ENCODE measurements around the gene SNRNP25. TPM values are rescaled to one million over a fixed set of nuclear protein-coding genes. Genes with fewer than 3 reads are reported as not detected.

Gene SNRNP25
- total and polyA plus RNA-seq, 2 of the 8 experiments (the other 6 are each of a cell fraction or from before 2014, with no cell fraction given) = 53.0 to 58.4 TPM

GRCh38 chr16:53346-54236 is at the start of gene SNRNP25, which contains the start of gene POLR3K (continued):
- TF ChIP-seq BCL11A (IDR thresholded peaks at IDR 0.05; ENCODE audit: low read depth in 2 of 2, low read length in 2 of 2) (no peak), TAF1 (IDR thresholded peaks at IDR 0.05; ENCODE audit: low read depth, low read length) (peak; percentile 80), RXRA (IDR thresholded peaks at IDR 0.05; ENCODE audit: insufficient read depth, low read depth, low read length) (no peak), KDM1A (IDR thresholded peaks at IDR 0.05; ENCODE audit: borderline replicate concordance, low read length) (no peak), CREB1 (IDR thresholded peaks at IDR 0.05) (peak; percentile 70), BRCA1 (IDR thresholded peaks at IDR 0.05; ENCODE audit: low read depth, low read length) (no peak), E2F6 (IDR thresholded peaks at IDR 0.05) (peak; percentile 99), TBP (IDR thresholded peaks at IDR 0.05; ENCODE audit: low read depth, low read length) (peak; percentile 57; the same call in 1 of the 2 replicates), HDAC6 (IDR thresholded peaks at IDR 0.05; ENCODE audit: low read depth, low read length) (no peak), ATF2 (IDR thresholded peaks at IDR 0.05; ENCODE audit: low read length) (no peak), POU5F1 (IDR thresholded peaks at IDR 0.05; ENCODE audit: low read depth, low read length) (no peak), HDAC2 (IDR thresholded peaks at IDR 0.05; ENCODE audit: borderline replicate concordance in 1 of 2, low read depth in 2 of 2, low read length in 2 of 2) (no peak; a peak in 1 of 4 replicates), EGR1 (IDR thresholded peaks at IDR 0.05; ENCODE audit: borderline replicate concordance, low read depth, low read length) (no peak)
